Lower lobe of right lung (tissue), 2 donors: ENCODE results near the gene TXLNB. TPM values are rescaled to one million over a fixed set of nuclear protein-coding genes. Genes with fewer than 3 reads are reported as not detected.
"Not testable (repeated sequence)": the region's sequence is repeated elsewhere in the genome, so short reads cannot be mapped to it uniquely, and the experiment has no call there.

ENCODE experiments used
- ATAC-seq, 2 donors: fragments of 200-7000 bp; cut with Tn5 transposase; one replicate each; pipeline ENCODE4 v1.9.1; 2020 to 2022; ENCODE audit warnings: mild to moderate bottlenecking in 2 of 2, moderate library complexity in 2 of 2
- DNase-seq: peaks from one replicate; pipeline ENCODE4 v3.0.0-alpha.2; 2020
- H3K27ac ChIP-seq: fragments of 200-600 bp; one replicate; pipeline ENCODE4 v1.8.0; 2022
- H3K27me3 ChIP-seq: fragments of 200-600 bp; one replicate; pipeline ENCODE4 v1.8.0; 2022; ENCODE audit warnings: low read depth
- H3K36me3 ChIP-seq: fragments of 200-600 bp; one replicate; pipeline ENCODE4 v1.8.0; 2022; ENCODE audit warnings: mild to moderate bottlenecking
- H3K4me1 ChIP-seq: fragments of 200-600 bp; one replicate; pipeline ENCODE4 v1.8.0; 2022
- H3K4me3 ChIP-seq: fragments of 200-600 bp; one replicate; pipeline ENCODE4 v1.8.0; 2022; ENCODE audit warnings: mild to moderate bottlenecking
- H3K9me3 ChIP-seq: fragments of 200-600 bp; one replicate; pipeline ENCODE4 v1.8.0; 2022
- intact Hi-C: fragments of 100-400 bp; cut with DNase I; formaldehyde crosslinking; loops from one replicate; pipeline ENCODE4 v1.11.0; 2022
- total RNA-seq: library from RNA; stranded (reverse); fragmentation: NEBNext Ultra II Directional; extraction: Animal tissue kit (Norgen Biotek cat#: 25700); gene quantifications from one replicate; pipeline ENCODE4 v1.2.1, GENCODE V29; 2021
- TF ChIP-seq, protein P1 (sequence below): fragments of 200-600 bp; IDR thresholded peaks from one replicate; pipeline ENCODE4 v1.8.0; 2022; ENCODE audit warnings: antibody characterized with exemption, mild to moderate bottlenecking
- donor health status: DM: no; HTN: yes; CAD: no; lungs with severe emphysema.

TXLNB gene
- total RNA-seq, 1 donor from 2014 or later, result 1.1 TPM

DNA sequence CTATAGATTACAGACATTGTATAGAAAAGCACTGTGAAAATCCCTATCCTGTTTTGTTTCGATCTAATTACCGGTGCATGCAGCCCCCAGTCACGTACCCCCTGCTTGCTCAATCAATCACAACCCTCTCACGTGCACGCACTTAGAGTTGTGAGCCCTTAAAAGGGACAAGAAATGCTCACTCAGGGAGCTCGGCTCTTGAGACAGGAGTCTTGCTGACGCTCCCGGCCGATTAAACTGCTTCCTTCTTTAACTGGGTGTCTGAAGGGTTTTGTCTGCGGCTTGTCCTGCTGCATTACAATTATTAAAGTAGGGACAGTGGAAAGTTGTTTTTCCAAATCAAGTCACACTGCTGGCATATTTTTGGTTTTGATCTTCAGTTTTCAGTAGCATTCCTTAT, 2.6 kb downstream of the TXLNB start:
- Histone ChIP-seq H3K36me3 (no peaks in the 10 kb centered on the region), H3K4me3 (no peak overlapping the region), H3K27ac (no peak overlapping the region), H3K4me1 (peaks cover 29% of the 10 kb centered on the region), H3K27me3 (no peaks in the 10 kb centered on the region), H3K9me3 (no peaks in the 10 kb centered on the region)
- TF ChIP-seq, protein P1, sequence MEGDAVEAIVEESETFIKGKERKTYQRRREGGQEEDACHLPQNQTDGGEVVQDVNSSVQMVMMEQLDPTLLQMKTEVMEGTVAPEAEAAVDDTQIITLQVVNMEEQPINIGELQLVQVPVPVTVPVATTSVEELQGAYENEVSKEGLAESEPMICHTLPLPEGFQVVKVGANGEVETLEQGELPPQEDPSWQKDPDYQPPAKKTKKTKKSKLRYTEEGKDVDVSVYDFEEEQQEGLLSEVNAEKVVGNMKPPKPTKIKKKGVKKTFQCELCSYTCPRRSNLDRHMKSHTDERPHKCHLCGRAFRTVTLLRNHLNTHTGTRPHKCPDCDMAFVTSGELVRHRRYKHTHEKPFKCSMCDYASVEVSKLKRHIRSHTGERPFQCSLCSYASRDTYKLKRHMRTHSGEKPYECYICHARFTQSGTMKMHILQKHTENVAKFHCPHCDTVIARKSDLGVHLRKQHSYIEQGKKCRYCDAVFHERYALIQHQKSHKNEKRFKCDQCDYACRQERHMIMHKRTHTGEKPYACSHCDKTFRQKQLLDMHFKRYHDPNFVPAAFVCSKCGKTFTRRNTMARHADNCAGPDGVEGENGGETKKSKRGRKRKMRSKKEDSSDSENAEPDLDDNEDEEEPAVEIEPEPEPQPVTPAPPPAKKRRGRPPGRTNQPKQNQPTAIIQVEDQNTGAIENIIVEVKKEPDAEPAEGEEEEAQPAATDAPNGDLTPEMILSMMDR, result no peak
- DNase-seq, result no peak
- intact Hi-C loops, result no loop called here
- ATAC-seq, result no peak

DNA sequence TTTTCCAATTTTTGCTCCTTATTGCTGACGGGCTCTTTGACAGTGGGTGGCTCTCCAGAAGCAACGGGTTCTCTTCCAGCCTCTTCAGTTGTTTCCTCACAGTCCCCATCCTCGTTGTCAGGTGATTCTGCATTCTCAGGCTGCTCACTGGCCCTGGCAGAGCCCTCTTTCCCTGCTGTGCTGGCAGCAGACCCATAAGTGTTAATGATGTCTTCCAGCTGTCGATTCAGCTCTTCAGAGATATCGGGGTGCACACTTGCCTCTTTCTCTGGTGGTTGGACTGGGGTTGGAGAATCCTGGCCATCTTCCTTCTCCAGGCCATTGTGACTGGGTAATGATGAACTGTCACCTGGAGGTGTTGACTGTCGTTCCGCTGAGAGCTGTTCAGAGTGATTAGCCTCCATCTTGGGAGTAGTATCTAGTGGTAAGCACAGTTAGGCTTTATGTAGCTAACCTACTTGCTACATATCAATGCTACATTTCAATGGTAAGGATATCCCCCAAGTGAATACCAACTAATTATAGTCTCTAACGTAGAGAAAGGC, 3.2 kb downstream of the TXLNB start:
- intact Hi-C loops, result no loop called here
- Histone ChIP-seq H3K27ac (no peak overlapping the region), H3K4me1 (peaks cover 29% of the 10 kb centered on the region), H3K27me3 (no peaks in the 10 kb centered on the region), H3K9me3 (no peaks in the 10 kb centered on the region), H3K4me3 (no peak overlapping the region), H3K36me3 (no peaks in the 10 kb centered on the region)
- DNase-seq (no peak), ATAC-seq (no peak)
- TF ChIP-seq, protein P1, result no peak

DNA sequence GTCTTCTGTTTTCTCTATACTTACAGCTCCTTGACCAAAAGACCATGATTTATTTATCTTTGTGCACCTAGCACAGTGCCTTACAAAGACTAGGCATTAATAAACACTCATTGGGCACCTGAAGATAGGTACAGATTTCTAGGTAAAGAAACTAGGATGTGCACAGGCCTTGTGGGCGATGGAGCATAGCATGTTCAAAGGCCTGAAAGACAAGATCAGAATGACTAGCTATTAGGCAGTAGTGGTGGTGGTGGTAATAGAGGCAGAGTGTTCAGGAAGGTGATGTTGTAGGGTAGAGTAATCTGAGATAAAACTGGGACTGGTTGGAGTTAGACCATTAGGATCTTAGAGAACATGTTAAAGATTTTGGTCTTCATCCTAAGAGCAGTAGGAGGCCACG, 3.9 kb downstream of the TXLNB start:
- peaks cover 27% of the 10 kb centered on the region for H3K4me1 ChIP-seq
- no peak overlapping the region for H3K27ac ChIP-seq
- no peaks in the 10 kb centered on the region for H3K27me3 ChIP-seq
- ATAC-seq (no peak), DNase-seq (no peak)
- no peaks in the 10 kb centered on the region for H3K9me3 ChIP-seq
- TF ChIP-seq, protein P1, result no peak
- H3K36me3 ChIP-seq, result no peaks in the 10 kb centered on the region
- H3K4me3 ChIP-seq, result no peak overlapping the region
- intact Hi-C loops, result no loop called here

DNA sequence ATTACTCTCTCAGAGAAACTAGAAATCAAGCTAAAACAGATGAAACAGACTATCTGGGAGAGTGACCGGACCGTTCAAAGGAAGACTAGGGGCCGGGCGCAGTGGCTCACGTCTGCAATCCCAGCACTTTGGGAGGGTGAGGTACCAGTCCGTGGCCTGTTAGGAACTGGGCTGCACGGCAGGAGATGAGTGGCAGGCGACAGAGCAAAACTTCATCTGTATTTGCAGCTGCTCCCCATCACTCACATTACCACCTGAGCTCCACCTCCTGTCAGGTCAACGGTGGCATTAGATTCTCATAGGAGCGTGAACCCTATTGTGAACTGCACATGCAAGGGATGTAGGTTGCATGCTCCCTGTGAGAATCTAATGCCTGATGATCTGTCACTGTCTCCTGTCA, 5.4 kb downstream of the TXLNB start:
- DNase-seq, result not testable (repeated sequence)

DNA sequence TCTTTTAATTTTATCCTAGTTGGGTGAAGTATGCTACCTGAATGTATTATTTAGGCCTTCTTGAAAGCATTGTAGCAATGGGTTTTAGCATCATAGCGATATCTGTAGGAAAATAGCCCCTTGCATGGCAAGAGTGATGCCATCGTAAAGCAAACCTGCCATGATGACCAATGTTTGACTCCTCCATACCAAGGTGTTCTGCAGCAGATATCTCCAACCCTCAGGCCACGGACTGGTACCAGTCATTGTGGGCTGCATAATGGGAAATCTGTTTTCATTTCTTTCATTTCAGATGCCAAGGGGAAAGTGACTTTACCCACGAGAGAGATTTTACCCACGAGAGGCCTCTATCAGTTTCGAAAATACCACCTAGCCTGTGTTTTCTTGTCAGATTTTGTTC, 6.2 kb downstream of the TXLNB start:
- Histone ChIP-seq H3K36me3 (no peaks in the 10 kb centered on the region), H3K4me3 (no peak overlapping the region), H3K4me1 (peaks cover 7% of the 10 kb centered on the region), H3K27ac (no peak overlapping the region), H3K27me3 (no peaks in the 10 kb centered on the region), H3K9me3 (no peaks in the 10 kb centered on the region)
- intact Hi-C loops, result no loop called here
- TF ChIP-seq, protein P1, result no peak
- ATAC-seq, result no peak
- DNase-seq, result no peak

More for the DNA sequence above, 5.4 kb downstream of the TXLNB start:
- H3K9me3 ChIP-seq, H3K27me3 ChIP-seq, H3K36me3 ChIP-seq, H3K27ac ChIP-seq, H3K4me3 ChIP-seq, intact Hi-C loops, ATAC-seq: not testable (repeated sequence)
- peaks cover 15% of the 10 kb centered on the region for H3K4me1 ChIP-seq

DNA sequence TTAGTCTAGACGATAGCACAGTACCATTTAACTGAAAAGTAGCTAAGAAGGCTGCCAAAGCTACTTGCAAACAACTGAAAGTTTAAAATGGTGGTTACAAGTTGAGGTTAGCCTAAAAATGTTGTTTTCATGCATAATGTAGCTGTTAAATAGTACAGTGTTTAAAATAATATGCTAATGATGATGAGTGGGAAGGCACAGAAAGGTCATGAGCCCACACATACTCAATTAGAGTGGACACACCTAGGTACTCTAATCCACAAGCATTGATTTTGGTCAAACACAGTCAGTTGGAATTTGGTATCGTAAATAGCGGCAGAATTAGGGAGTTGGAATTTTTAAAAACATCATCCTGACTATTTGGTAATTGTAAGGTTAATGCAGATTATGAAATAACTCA, 7.0 kb downstream of the TXLNB start:
- DNase-seq, result no peak
- TF ChIP-seq, protein P1, result no peak
- intact Hi-C loops, result no loop called here
- no peaks in the 10 kb centered on the region for H3K36me3 ChIP-seq
- no peak overlapping the region for H3K27ac ChIP-seq
- H3K4me3 ChIP-seq, result no peak overlapping the region
- no peaks in the 10 kb centered on the region for H3K9me3 ChIP-seq
- no peaks in the 10 kb centered on the region for H3K4me1 ChIP-seq
- no peak for ATAC-seq
- H3K27me3 ChIP-seq, result no peaks in the 10 kb centered on the region
